ENCODE data around the gene PHACTR3. TPM values are rescaled to one million over a fixed set of nuclear protein-coding genes. Genes with fewer than 3 reads are reported as not detected.

PHACTR3 gene
- total RNA-seq, 4 donors from 2014 or later: 5.4 to 15.9 (median 10.0) TPM

- no peaks in the 10 kb centered on the region for H3K4me1 ChIP-seq
- no peaks in the 10 kb centered on the region for H3K36me3 ChIP-seq
- H3K9me3 ChIP-seq: no peaks in the 10 kb centered on the region
- WGBS, 2 donors: 37 to 74% methylated on average over 3 of the region's 3 CpGs
- no peak overlapping the region for H3K4me3 ChIP-seq
- H3K27ac ChIP-seq: no peak overlapping the region
- peaks cover 0 to 14% of the 10 kb centered on the region in 2 donors for H3K27me3 ChIP-seq
- TF ChIP-seq CTCF (IDR thresholded peaks at IDR 0.05): no peak
- no peak for TF ChIP-seq POLR2A (IDR thresholded peaks at IDR 0.05)
- TF ChIP-seq EP300 (IDR thresholded peaks at IDR 0.05): no peak
- no peak for DNase-seq (ENCODE audit: low spot score in 2 of 2)
Observed at GRCh38 chr20:59726281-59726595, 121.9 kb downstream of the PHACTR3 start.

- Histone ChIP-seq H3K9me3 (no peaks in the 10 kb centered on the region), H3K4me3 (no peak overlapping the region), H3K4me1 (no peaks in the 10 kb centered on the region), H3K27ac (no peak overlapping the region), H3K36me3 (no peaks in the 10 kb centered on the region), H3K27me3 (peaks cover 0 to 12% of the 10 kb centered on the region in 2 donors)
- no peak for DNase-seq (ENCODE audit: low spot score in 2 of 2)
- 91 to 92% methylated on average over 13 of the region's 13 CpGs for WGBS, 2 donors
- TF ChIP-seq EP300 (IDR thresholded peaks at IDR 0.05) (no peak), POLR2A (IDR thresholded peaks at IDR 0.05) (no peak), CTCF (IDR thresholded peaks at IDR 0.05) (no peak)
Observed at GRCh38 chr20:59728722-59729430, 124.5 kb downstream of the PHACTR3 start.

- TF ChIP-seq EP300 (IDR thresholded peaks at IDR 0.05) (no peak), CTCF (IDR thresholded peaks at IDR 0.05) (no peak), POLR2A (IDR thresholded peaks at IDR 0.05) (no peak)
- Histone ChIP-seq H3K27ac (no peak overlapping the region), H3K4me1 (no peaks in the 10 kb centered on the region), H3K9me3 (no peaks in the 10 kb centered on the region), H3K27me3 (peaks cover 0 to 7% of the 10 kb centered on the region in 2 donors), H3K36me3 (no peaks in the 10 kb centered on the region), H3K4me3 (no peak overlapping the region)
- DNase-seq (ENCODE audit: low spot score in 2 of 2): no peak
- 94 to 98% methylated on average over 4 to 5 of the region's 5 CpGs for WGBS, 2 donors
Observed at GRCh38 chr20:59729506-59729905, 125.2 kb downstream of the PHACTR3 start.

- TF ChIP-seq CTCF (IDR thresholded peaks at IDR 0.05): no peak
- TF ChIP-seq POLR2A (IDR thresholded peaks at IDR 0.05): no peak
- no peak for TF ChIP-seq EP300 (IDR thresholded peaks at IDR 0.05)
- no peak overlapping the region for H3K4me3 ChIP-seq
- 74 to 84% methylated on average over 3 of the region's 3 CpGs for WGBS, 2 donors
- no peak for DNase-seq (ENCODE audit: low spot score in 2 of 2)
- H3K27me3 ChIP-seq: no peaks in the 10 kb centered on the region
- no peaks in the 10 kb centered on the region for H3K9me3 ChIP-seq
- H3K36me3 ChIP-seq: no peaks in the 10 kb centered on the region
- H3K4me1 ChIP-seq: no peaks in the 10 kb centered on the region
- H3K27ac ChIP-seq: no peak overlapping the region
Observed at GRCh38 chr20:59730722-59731121, 126.4 kb downstream of the PHACTR3 start.

GRCh38 chr20:59731376-59731775 is 127.0 kb downstream of the PHACTR3 start:
- TF ChIP-seq EP300 (IDR thresholded peaks at IDR 0.05) (no peak), CTCF (IDR thresholded peaks at IDR 0.05) (no peak), POLR2A (IDR thresholded peaks at IDR 0.05) (no peak)
- Histone ChIP-seq H3K4me3 (no peak overlapping the region), H3K36me3 (no peaks in the 10 kb centered on the region), H3K4me1 (no peaks in the 10 kb centered on the region), H3K9me3 (no peaks in the 10 kb centered on the region), H3K27ac (no peak overlapping the region), H3K27me3 (no peaks in the 10 kb centered on the region)
- DNase-seq (ENCODE audit: low spot score in 2 of 2): no peak
- 71 to 76% methylated on average over 2 of the region's 2 CpGs for WGBS, 2 donors

Measured in tibial nerve (tissue), 4 donors.